Motor neuron (in vitro differentiated cells): ENCODE results near the gene SOCS6. TPM values are rescaled to one million over a fixed set of nuclear protein-coding genes. Genes with fewer than 3 reads are reported as not detected.
A peak's percentile ranks its signal among the peaks of the same experiment; 100 is the strongest.

ENCODE experiments used
- ATAC-seq, 8 experiments: fragments of 200-7000 bp; cut with Tn5 transposase; replicated peaks in 6 of 8; 2 replicates each; pipeline ENCODE4 v1.8.0; 2021; ENCODE audit warnings: mild to moderate bottlenecking in 8 of 8, moderate library complexity in 8 of 8
- H3K27ac ChIP-seq, 2 donors: fragments of 250-450 bp; sonication (Bioruptor Pico); 2 replicates each; pipeline ENCODE4 v1.9.0; 2021; ENCODE audit warnings: antibody characterized with exemption in 2 of 2, mild to moderate bottlenecking in 2 of 2, moderate library complexity in 1 of 2
- H3K4me1 ChIP-seq, 2 donors: fragments of 250-450 bp; sonication (Bioruptor Pico); replicated peaks in 1 of 2; 2 replicates each; pipeline ENCODE4 v1.6.1; 2021; ENCODE audit warnings: antibody characterized with exemption in 2 of 2, mild to moderate bottlenecking in 2 of 2, moderate library complexity in 1 of 2
- H3K4me3 ChIP-seq, 5 donors: fragments of 250-450 bp; sonication (Bioruptor Pico); 2 replicates each; pipeline ENCODE4 v1.9.0; 2021; ENCODE audit warnings: antibody characterized with exemption in 5 of 5, mild to moderate bottlenecking in 5 of 5, moderate library complexity in 4 of 5
- WGBS, 10 experiments: fragments of 450-650 bp; shearing (Covaris generic); methylation state at CpG; one replicate each; pipeline ENCODE4 v1.0.0; 2022; 5-methylcytosine and 5-hydroxymethylcytosine counted together
- in situ Hi-C, 9 experiments: fragments of 400-800 bp; cut with MboI; loops; one replicate each; pipeline ENCODE4 v1.15.0; 2021; ENCODE audit warnings: low sequenced_read_pairs in 9 of 9, low pct_unique_long_range_greater_than_20kb in 2 of 9; ENCODE audit not compliant: unreplicated experiment in 9 of 9
- total RNA-seq, 8 experiments: library from RNA; unstranded; fragments of 300-600 nt; gene quantifications; 2 replicates each; pipeline versions ENCODE4 v1.2.3 to v1.2.4, GENCODE V29; 2022

SOCS6 gene
- total RNA-seq, 8 experiments from 2014 or later: 9.1 to 19.7 (median 13.3) TPM

DNA sequence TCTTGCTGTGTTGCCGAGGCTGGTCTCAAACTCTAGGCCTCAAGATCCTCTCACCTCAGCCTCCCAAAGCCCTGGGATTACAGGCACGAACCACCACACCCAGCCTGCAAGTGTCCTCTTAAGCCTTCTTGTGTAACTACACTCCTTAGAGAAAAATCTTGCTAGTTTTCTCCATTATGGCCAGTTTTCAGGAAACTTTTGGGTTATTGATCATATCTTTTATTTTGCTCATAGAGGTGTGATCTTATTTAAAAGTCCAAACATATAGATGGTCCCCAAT lies 2.4 kb downstream of the SOCS6 start:
- ATAC-seq: no peak
- 80 to 100% (median 96%) methylated on average over 1 to 2 of the region's 2 CpGs; no CpG with 5 or more reads in 6 of the 10 experiments for WGBS, 10 experiments
- Histone ChIP-seq H3K27ac (no peak overlapping the region), H3K4me1 (peaks cover 20 to 24% of the 10 kb centered on the region in 2 donors), H3K4me3 (no peak overlapping the region)
- in situ Hi-C loops: no loop called here

DNA sequence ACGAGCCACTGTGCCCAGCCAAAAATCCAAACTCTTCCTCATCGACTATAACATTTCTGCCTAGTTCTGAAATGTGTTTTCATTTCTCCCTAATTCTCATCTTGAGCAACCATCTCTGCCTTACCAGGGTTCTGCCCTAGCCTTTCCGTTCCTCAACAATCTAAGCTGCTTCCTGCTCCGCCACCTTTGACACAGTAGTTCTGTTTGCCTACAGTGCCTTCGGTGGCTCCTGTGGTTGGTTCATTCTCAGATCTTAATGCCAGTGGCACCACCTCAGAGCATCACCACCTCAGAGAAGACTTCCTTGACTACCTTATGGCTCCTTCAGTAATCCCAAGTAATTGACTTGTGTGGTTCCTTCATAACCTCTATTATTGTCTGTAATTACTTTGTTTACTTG lies 3.8 kb downstream of the SOCS6 start:
- Histone ChIP-seq H3K27ac (no peak overlapping the region), H3K4me3 (no peak overlapping the region), H3K4me1 (peaks cover 27 to 29% of the 10 kb centered on the region in 2 donors)
- no peak for ATAC-seq
- 80 to 100% (median 96%) methylated on average over 1 to 5 of the region's 5 CpGs; no CpG with 5 or more reads in 3 of the 10 experiments for WGBS, 10 experiments
- in situ Hi-C loops: no loop called here

DNA sequence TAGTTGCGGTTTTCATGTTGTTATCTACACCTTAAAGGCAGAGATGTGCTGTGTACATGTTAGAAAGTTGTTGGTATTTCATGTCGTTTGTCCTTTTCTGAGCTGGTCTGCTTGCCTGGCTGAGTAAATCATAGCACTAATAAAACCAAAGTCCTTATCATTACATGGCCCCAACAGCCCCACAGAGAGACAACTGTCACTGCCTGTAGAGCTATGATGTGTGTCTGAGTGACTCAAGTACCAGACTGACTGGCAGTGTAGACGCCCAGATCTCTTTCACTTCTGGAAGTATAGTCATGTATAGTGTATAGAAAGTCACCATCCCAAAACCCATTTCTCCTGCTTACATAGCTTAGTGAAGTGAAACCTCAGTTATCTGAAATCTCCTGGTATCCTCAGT lies 4.3 kb downstream of the SOCS6 start:
- in situ Hi-C loops: no loop called here
- no peak overlapping the region for H3K27ac ChIP-seq
- no peak for ATAC-seq
- H3K4me1 ChIP-seq: peaks cover 29 to 30% of the 10 kb centered on the region in 2 donors
- H3K4me3 ChIP-seq: no peak overlapping the region
- 80 to 100% (median 92%) methylated on average over 1 of the region's 3 CpGs; no CpG with 5 or more reads in 6 of the 10 experiments for WGBS, 10 experiments

DNA sequence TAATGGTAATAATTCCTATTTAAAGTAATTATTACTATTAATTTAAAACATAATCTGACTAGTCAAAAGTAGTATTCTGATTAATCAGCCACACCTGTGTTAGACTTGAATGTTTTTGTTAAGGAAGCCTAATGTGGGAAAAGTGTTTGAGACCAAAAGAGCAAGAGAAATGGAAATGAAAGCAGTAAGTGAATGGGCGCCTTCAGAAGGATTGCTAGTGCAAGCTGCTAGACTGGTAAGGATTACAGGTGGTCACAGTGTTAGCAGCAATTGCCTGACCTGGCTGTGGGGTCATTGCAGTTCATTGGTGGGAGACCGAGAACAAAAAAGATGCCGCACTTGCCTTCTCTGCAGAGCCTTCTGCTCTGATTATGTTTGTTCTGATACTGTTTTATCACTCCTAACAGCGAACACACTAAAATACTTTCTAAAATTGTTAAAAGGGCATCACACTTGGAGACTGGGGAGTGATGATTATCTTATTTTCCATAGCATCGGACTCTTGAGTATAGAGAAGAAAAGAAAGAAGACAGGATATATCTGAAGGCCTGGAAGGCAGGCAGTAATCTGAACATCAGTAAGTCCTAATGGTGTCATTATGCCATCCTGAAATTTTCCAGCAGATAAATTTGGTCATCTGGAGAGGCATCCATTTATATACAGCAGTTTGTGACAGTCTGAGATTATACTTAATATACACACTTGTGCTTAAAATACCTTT lies 5.8 kb downstream of the SOCS6 start:
- 73 to 100% (median 83%) methylated on average over 3 to 5 of the region's 5 CpGs; no CpG with 5 or more reads in 2 of the 10 experiments for WGBS, 10 experiments
- no peak for ATAC-seq
- H3K4me1 ChIP-seq: peaks cover 29 to 30% of the 10 kb centered on the region in 2 donors
- in situ Hi-C loops: no loop called here
- no peak overlapping the region for H3K4me3 ChIP-seq
- no peak overlapping the region for H3K27ac ChIP-seq

DNA sequence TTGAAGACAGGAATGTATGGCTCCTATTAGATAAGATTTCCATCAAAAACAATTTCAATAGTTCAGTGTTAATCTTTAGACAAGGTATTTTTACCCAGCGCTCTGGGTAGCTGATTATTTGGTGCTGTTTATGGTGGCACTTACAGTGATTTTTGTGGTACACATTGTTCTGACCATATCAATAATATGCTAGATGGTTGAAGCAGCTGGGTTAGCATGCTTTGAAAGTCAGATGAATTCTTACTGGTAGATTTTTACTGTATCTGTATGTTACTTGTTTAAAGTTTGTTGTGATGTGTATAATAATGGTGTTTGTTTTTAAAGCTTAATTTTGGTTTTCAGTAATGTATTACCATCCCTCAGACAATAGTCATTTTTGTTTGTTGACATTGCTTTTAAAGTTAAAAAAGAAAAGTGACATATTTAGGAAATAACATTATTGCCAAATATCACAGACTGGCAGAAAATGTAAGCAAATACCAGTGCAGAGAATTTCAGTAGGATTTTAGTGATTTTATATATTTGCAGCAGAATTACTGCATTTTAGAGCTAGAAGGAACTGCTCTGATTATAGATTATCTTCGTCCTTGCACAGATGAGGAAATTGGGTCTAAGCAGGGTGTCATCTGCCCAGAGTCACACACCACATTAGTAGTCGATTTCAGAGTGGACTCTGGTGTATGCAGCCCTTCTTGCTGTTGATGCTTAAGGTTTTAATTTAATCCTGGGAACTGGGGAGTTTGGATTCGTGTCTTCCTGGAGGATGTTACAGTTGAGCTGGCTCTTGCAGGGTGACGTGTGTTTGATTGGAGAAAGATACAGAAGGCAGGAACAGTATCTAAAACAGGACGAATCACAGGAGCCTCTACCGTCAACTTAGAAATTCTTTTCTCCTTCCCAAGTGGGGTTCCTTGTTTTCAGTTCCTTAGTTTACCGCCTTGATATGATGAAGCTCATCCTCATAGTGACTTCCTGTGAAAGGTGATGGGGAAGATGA lies 6.6 kb downstream of the SOCS6 start:
- peak in 2 of 8 experiments; percentile 7 to 39 for ATAC-seq
- in situ Hi-C loops: no loop called here
- Histone ChIP-seq H3K27ac (no peak overlapping the region), H3K4me3 (no peak overlapping the region), H3K4me1 (peaks cover 26% of the 10 kb centered on the region in 2 donors)
- 39 to 100% (median 80%) methylated on average over 1 to 7 of the region's 8 CpGs for WGBS, 10 experiments

DNA sequence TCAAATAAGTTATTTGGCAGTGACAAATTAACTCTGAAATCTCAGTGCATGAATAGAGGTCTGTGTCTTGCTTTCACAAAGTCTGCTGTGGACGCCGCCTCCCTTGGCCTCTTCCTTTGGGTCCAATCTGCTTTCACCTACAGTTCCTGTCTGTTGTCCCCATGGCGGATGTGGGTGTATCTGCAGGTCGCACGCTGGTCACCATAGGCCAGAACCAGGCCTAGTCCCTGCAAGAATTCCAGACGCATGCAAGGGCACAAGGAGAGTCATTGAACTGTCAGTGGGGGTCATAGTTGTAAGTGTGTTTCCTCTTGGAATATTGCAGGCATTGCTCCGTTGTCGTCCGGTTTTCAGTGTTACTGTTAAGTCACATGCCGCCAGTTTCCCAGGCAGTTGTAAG lies 7.4 kb downstream of the SOCS6 start:
- in situ Hi-C loops: no loop called here
- ATAC-seq: peak in 2 of 8 experiments; percentile 19 to 41
- no peak overlapping the region for H3K4me3 ChIP-seq

DNA sequence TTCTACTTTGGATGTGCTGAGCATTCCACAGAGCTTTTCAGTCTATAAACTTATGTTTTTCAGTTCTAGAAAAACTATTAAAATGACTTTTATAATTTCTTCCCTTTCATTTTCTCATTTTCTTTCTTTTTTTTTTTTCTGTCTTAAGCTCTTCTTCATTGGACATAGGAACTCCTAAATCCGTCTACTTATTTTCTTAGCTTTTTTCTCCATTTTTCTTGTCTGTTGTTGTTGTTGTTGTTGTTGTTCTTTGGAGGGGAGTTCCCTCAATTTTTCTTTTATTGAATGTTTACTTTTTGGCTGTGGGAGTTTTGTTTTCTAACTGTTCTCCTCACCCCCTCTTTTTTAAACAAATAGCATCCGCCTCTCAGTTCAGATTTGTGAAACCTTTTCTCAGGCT lies 7.9 kb downstream of the SOCS6 start:
- H3K4me3 ChIP-seq: no peak overlapping the region
- ATAC-seq: no peak
- H3K4me1 ChIP-seq: peaks cover 19% of the 10 kb centered on the region in 2 donors
- H3K27ac ChIP-seq: no peak overlapping the region
- in situ Hi-C loops: no loop called here
- 27 to 100% (median 93%) methylated on average over 2 of the region's 2 CpGs; no CpG with 5 or more reads in 1 of the 10 experiments for WGBS, 10 experiments

More for the DNA sequence above, 7.4 kb downstream of the SOCS6 start:
- 71 to 100% (median 90%) methylated on average over 1 to 9 of the region's 10 CpGs; no CpG with 5 or more reads in 1 of the 10 experiments for WGBS, 10 experiments
- H3K27ac ChIP-seq: no peak overlapping the region
- peaks cover 19% of the 10 kb centered on the region in 2 donors for H3K4me1 ChIP-seq

DNA sequence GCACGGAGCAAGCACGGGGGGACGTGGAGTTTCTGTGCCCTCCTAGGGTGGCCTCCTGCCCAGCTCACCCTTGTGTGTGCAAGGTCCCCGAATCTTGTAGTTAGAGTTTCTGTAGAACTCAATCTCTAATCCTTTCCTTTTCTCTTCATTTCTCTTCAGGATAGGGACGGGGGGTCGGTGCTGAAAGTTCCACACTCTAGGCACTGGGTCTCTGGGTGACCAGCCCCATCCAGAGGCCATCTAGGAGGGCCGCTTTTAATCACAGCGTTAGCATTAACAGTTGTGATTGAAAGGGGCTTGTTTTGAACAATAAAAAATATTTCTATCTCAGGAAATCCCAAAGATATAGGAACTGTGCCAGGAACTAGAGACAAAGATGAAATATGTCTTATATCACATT lies 10.5 kb downstream of the SOCS6 start:
- Histone ChIP-seq H3K4me3 (no peak overlapping the region), H3K27ac (no peak overlapping the region), H3K4me1 (peaks cover 18 to 19% of the 10 kb centered on the region in 2 donors)
- no peak for ATAC-seq
- 0 to 95% (median 75%) methylated on average over 1 to 7 of the region's 8 CpGs; no CpG with 5 or more reads in 1 of the 10 experiments for WGBS, 10 experiments
- in situ Hi-C loops: no loop called here

DNA sequence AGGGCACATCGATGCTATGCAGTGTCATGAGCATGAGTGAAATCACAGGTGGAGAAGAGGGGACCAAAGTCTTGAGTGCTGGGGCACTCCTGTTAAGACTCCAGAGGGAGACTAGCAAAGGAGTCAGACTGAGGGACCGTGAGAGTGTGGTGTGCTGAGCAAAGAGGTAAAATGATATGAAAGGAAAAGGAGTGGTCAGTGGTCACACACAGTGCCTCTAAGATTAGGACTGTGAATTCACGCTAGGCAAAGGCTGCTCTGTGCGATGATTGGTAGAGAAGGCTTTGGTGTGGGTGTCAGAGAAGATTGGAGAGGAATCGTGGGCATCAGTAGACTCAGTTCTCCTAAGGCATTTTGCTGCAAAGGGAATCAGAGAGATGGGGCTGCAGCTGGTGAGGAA lies 12.8 kb downstream of the SOCS6 start:
- Histone ChIP-seq H3K4me1 (peaks cover under 1 to 7% of the 10 kb centered on the region in 2 donors), H3K27ac (no peak overlapping the region), H3K4me3 (no peak overlapping the region)
- WGBS, 10 experiments: 80 to 100% (median 100%) methylated on average over 1 to 4 of the region's 5 CpGs
- in situ Hi-C loops: no loop called here
- ATAC-seq: no peak

DNA sequence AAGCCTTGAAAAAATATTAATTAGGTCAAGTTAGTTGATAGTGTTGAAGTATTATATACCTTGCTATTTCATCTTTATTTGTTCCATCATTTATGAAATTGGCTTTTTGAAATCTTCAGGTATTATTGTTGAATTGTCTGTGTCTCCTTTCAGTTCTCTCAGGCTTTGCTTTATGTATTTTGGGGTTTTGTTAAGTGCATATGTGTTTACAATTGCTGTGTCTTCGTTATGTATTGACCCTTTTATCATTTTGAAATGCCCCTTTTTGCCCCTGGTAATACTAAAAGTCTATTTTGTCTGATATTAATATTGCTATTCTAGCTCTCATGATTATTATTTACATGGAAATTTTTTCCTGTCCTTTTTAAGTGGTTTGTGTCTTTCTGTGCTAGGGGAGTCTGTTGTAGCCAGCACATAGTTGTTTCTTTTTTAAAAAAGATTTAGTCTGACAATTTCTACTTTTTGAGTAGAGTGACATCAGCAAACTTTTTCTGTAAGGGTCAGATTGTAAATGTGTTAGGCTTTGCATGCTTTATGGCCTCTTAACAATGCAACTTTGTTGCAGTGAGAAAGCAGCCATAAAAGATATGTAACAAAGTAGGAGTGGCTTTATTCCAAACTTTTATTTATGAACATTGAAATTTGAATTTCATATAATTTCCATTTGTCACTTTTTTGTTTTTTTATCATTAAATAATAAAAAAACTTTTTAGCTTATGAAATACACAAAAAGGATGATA lies 19.9 kb downstream of the SOCS6 start:
- H3K4me1 ChIP-seq: no peaks in the 10 kb centered on the region
- no peak for ATAC-seq
- WGBS, 10 experiments: 77 to 100% (median 91%) methylated on average over 1 of the region's 1 CpG; no CpG with 5 or more reads in 1 of the 10 experiments
- no peak overlapping the region for H3K4me3 ChIP-seq
- in situ Hi-C loops: no loop called here
- H3K27ac ChIP-seq: no peak overlapping the region

DNA sequence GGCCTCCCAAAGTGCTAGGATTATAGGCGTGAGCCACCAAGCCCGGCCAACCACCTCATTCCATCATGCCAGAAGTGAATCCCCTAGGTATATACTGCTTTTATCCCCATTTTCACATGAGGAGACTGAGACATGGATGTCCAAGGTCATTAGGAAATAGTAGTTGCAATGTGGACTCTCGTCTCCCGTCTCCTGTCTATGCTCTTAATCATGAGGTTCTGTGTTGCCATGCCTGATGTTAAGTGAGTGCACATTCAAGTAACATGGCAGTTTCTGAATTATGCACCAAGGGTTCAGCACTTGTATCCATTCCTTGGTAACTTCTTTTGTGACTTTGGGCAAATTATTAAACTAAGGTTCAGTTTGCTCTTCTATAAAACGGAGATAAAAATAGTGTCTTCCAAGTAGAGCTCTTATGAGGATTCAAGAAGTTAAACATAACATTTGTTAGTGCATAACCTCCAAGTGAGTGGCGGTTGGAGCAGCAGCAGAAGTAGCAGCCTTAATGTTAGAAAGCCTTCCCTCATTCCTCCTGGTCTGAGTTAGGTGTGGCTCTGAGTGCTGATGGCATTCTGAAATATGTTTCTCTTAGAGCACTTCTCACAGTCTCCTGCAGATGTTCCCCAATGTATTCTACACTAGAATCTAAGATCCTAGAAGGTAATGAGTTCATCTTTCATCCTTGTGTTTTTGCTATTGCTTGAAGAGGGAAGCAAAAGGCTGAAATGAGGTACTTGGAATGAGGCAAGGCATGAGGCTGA lies 21.9 kb downstream of the SOCS6 start:
- Histone ChIP-seq H3K4me1 (no peaks in the 10 kb centered on the region), H3K27ac (no peak overlapping the region), H3K4me3 (no peak overlapping the region)
- in situ Hi-C loops: no loop called here
- WGBS, 10 experiments: 89 to 100% (median 100%) methylated on average over 1 to 6 of the region's 6 CpGs; no CpG with 5 or more reads in 2 of the 10 experiments
- peak in 2 of 8 experiments; percentile 59 to 91 for ATAC-seq

DNA sequence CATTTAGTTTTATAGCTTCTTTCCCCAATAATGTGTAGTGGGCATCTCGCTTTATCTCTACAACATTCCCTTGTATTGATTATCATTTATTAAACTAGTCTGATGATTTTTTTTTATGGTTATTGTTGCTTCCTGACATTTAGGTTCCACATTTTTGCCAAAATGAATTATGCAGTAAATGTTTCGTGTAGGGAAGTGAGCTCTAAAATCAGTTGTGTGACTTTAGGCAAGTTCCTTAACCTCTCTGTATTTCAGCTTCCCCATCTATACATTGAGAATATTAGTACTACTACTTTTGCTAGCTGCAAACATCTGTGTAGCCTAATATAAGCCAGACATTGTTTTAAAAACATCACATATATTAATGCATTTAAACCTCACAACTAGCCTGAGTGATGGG lies 22.9 kb downstream of the SOCS6 start:
- 78 to 100% (median 89%) methylated on average over 1 to 2 of the region's 2 CpGs for WGBS, 10 experiments
- Histone ChIP-seq H3K4me1 (no peaks in the 10 kb centered on the region), H3K4me3 (no peak overlapping the region), H3K27ac (no peak overlapping the region)
- ATAC-seq: no peak
- in situ Hi-C loops: no loop called here
